ENCODE data around the gene RBFOX1.

RBFOX1 gene

DNA sequence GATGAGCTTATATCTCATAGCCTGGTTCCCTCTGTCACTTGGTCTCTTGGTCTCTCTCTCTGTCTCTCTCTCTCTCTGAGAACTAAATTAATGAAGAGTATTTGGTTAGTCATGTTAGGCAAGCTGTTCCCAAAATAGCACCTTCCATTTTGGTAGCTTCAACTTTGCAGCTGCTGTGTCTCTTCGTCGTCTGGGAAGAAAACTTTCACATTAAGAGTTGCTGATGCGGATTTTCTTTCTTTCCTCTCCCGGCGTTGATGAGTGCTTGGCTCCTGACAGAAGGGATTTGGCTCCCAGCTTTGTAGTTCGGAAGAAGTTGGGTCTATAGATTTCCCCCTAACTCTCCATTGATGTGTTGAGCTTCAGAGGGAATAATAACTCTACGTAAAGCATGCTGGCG is at the start of gene RBFOX1:
Gene RBFOX1 (plus strand): TSS at position 235 of the 400 bp plus-strand sequence.
- no peak for DNase-seq (ENCODE audit: low spot score)

DNA sequence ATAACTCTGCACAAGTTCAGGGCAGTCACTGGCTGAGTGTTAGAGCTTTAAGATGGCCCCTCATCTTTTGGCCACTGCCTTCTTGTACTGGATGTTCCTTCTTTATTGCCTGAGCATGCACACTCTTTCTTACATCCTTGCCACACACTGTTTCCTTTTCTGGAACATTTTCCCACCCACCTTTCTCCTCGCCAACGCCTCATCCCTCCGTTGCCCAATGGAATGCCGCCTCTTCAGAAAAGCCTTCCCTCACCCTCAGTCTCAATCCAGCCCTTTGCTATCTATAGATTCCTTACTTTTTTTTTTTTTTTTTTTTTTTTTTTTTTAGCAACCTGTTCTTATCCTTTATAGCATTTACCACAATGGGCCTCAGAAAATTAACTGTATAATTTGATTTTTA is 47.9 kb upstream of the RBFOX1 start:
- DNase-seq (ENCODE audit: low spot score): no peak

DNA sequence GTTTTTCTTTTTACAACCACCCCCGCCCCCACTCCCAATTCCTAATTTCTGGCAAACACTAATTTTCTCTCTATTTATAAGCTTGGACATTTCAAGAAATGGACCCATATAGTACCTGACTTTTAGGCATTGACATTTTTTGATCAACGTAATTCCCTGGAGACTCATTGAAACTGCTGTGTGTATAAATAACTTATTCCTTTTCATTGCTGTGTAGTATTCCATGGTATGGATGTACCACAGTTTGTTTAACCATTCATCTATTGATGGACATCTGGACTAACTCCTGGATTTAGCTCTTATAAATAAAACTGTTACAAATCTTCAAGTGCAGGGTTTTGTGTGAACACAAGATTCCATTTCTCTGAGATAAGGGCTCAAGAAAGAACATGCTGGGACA is 47.1 kb upstream of the RBFOX1 start:
- no peak for DNase-seq (ENCODE audit: low spot score)

DNA sequence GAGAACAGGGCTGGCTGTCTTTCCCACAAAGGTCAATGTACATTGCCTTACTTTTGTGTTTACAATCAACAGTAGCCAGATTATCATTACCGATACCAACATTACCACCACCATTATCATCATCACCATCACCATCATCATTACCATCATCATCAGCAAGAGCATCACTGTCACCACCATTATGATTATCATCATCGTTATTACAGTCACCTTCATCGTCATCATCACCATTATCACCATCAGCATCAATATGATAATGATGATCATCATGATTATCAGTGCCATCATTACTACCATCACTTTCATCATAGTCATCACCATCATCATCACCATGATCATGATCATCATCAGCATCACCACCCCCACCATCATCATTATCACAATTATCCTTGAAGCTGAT is 43.3 kb upstream of the RBFOX1 start:
- DNase-seq (ENCODE audit: low spot score): no peak

DNA sequence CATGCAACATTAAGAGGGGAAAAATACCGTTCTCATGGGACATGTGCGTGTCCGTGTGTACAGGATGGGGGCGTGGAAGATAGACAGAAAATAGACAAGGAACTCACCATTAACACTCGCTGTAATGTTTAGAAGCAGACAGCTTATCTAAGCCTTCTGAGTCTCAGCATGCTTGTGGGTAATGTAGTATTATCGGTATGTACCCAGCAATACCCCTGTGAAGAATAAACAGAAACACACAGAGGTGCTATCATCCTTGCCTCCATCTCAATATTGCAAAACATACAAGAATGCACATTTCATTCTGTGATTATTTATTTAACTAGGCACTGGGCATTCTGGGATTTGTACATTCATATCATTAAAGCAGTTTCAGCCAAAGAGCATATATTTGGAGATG is 42.0 kb upstream of the RBFOX1 start:
- DNase-seq (ENCODE audit: low spot score): no peak

DNA sequence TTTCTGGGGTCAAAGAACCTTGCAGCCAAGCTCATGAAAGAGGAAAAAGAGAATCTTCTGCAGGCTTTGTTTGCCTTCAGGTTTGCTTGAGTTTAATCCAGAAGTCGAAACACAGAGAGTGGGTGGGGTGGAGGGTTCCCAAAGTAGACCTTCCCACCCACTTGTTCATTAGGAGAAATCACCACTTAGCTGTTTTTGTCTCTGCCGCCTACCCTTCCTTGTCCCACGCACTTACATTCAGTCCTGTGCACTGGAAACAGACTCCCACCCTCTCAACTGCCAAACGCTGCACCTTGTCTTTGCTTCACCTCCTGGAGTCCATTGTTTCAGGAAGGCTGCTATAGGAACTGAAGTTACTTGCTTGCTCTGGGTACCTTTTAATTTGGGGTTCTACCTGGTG is 38.6 kb upstream of the RBFOX1 start:
- no peak for DNase-seq (ENCODE audit: low spot score)

DNA sequence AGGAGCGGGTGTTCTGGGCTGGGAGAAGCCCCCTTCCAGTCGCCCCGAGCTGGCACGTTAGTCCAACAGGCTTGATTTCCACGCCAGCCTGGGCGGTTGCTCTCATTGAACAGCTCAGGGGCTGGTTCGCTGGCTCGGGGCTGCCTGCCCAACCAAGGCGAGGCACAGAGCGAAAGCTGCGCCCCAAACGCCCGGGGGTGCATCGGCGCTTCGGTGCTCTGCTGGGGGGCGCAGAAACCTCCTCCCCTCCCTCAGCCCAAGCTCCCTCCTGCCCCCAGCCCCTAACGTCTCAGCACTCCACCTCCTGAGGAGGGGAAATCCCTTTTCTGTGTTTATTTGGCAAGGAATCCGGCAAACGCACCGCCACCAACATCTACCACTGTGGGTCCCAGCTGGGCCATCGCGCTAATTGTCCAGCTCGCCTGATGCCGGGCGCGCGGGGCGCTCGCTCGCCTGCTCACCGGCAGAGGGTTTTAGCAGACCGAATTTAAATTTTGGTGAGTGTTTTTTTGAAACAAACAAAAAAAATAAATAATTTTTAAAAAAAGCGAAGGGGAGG is 29.5 kb upstream of the RBFOX1 start:
- no peak for DNase-seq (ENCODE audit: low spot score)

DNA sequence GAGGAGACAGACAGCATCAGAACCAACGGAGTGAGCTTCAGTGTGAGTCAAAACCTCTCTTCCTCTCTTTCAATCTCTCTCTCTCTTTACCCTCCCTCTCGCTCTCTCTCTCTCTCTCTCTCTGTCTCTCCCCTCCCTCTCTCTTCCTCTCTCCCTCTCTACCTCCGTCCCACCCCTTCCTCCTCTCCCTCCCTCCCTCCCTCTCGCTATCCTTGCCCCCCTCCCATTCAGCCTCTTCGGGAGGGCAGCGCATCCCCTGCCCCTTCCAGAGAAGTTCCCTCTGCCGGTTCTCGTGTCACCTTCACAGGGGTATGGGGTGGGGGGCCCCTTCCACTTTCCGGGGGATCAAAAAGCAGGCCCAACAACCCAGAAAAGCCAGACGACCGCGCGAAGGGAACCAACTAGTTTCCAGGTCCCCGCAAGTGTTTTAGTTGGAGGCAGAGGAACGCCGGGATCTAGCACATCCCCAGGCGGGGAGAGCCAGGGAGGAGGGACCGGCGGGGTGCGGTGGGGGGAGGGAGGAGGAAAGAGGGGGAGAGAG is 28.9 kb upstream of the RBFOX1 start:
- no peak for DNase-seq (ENCODE audit: low spot score)

DNA sequence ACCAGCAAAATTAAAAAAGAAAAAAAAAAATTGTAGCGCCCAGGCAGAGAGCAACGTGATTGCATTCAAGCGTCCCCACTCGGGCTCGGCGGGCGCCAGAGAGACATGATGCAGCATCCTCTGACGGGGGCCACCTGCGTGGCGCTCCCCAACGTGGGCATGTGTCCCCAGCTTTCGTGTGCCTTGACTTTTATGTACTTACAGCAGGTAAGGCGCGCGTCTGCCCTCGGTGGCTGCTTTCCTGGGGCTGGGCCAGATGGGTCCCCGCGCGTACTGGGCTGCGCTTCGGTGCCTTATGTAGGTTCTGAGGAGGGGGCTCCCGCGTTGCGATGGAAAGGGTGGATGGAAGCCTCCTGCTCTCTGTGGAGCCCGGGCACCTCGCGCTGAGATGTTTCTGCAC is 28.4 kb upstream of the RBFOX1 start:
- DNase-seq (ENCODE audit: low spot score): no peak

DNA sequence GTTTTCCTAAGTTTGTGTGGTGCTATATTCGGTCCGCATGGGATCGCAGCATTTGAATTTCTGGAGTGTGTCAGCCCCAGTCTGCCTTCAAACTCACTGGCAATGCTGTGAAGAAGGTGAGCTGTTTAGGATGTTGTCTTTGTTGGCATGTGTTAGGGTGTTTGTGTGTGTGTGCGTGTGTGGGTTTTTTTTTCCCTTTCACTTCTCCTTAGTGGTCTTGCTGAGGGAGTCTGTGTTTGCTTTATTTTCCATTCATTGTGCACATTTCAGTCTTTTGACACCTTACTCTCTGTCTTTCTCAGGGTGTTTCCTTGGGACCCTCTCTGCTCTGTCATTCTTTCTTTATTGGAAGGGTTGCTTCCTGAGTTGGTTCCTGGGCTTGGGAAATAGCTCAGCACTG is 27.7 kb upstream of the RBFOX1 start:
- DNase-seq (ENCODE audit: low spot score): no peak

DNA sequence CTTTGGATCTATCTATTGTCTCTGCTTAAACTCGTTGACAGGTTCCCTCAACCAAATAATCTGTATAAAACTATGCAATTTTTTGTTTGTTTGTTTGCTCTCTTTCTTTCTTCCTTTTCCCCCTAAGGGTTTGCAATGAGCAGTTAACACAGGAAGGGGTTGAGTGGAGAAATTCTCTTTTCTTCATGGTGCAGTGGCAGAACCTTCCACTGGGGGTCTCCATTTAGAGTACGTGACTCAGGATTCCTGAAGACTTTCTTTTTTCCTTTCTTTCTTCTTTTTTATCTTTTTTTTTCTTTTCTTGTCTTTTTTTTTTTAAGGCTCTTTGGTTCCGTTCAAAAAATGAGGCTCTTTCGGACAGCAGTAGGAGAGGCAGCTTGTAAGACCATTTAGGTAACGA is 19.5 kb upstream of the RBFOX1 start:
- DNase-seq (ENCODE audit: low spot score): peak; percentile 33

DNA sequence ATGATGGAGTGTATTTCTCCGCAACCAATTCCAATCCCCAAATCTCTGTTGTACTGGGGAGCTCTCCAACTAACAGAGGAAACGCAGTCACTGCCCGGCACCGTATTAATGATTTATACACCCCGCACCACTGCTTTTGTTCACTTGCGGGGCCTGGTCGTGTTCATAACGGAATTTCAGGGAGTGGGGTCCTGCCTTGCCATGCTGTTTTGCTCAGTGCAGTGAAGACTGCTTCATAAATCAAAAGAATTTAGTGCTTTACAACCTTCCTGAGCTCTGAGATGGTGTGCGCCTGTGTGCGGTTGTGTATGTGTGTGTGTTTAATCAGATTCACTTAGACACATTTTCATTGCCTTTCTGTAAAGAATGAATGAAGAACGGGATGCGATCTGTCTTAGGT is 18.5 kb upstream of the RBFOX1 start:
- no peak for DNase-seq (ENCODE audit: low spot score)

DNA sequence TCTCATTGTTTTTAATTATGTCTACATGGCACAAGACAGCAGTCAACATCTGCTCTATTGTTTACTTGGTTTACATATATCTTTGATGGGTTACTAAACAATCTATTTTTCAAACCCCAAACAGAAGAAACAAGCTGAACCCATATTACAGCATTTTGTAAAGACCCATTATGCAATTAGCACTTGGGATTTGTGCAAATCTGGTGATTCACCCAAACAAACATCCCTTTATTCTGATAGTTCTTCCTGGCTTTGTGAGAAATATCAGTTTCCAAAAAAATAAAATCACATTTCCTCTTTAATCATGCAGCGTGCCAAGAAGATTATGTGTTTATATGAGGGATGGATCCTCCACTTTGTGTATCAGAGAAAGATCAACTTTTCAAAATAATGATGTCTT is 16.8 kb upstream of the RBFOX1 start:
- no peak for DNase-seq (ENCODE audit: low spot score)

DNA sequence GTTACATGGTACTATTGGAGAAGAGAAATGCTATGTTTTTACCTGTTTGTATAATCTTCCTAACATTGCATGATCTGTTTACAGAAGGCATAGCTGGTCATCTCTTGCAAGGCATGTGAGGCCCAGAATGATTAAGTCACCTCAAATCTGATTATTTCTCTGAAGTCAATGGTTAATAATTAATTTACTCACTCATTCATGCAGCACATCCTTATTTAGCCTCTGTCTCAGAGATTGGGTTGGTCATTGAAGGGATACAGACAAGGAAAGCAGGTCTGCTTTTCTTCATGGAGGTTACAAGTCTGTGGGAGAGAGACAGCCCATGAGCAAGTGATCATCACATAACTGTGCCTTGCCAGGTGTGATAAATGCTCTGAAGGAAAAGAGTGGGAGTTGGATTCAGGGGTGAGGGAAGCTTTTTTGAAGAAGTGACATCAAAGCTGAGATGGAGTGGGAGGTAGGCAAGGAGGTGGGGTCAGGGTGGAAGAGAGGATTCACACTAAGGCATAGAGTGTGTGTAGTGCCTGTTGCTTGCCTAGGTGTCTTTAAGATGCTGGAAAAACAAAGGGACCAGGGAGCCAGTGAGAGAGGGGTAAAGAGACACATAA is 16.3 kb upstream of the RBFOX1 start:
- no peak for DNase-seq (ENCODE audit: low spot score)

DNA sequence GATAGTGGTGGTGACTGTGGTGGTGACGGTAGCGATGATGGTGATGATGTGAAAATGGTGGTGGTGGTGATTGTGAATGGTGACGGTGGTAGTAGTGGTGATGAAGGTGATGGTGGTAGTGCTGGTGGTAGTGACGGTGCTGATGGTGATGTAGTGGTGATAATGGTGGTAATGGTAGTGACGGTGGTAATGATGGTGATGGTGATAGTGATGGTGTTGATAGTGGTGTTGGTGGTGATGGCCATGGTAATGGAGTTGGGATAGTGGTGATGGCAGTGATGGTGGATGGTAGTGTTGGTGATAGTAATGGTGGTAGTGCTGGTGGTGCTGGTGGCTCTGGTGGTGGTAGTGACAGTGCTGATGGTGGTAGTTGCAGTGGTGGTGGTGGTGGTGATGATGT is 14.7 kb upstream of the RBFOX1 start:
- no peak for DNase-seq (ENCODE audit: low spot score)

DNA sequence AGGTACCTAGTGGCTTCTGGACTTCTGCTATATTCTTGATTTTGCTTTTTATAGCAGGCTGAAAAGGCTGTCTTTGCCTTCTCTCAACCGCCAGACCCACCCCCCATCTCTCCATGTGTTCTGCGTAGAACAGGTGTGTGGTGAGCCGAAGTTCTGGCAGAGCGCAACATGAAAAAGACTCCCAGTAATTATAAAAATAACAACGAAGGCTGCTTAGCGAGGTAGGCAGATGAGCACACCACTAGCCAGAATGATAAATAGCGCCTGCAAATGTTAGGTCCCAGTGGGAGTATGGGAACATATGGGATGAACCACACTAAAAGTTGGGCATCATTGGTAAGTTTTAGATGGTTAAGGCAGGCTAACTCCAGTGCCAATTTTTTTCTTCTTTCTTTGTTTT is 14.0 kb upstream of the RBFOX1 start:
- DNase-seq (ENCODE audit: low spot score): no peak

DNA sequence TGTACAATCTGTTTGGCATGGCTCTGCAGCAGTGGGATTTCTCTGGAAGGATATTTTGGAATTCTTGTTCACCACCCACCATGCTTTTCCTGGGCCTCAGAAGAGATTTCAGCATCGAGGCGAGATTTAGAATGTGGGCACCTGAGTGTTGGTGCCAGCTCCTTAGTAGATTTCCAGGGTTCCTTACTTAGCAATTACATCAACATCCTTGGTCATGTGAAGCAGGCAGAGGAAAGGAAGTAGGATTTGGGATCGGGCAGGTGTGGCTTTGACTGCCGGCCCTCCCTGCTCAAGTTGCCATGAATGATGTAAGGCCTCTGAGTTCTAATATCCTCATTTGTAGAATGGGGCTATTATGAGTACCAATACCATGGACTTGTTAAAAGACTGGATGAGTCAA is 13.1 kb upstream of the RBFOX1 start:
- DNase-seq (ENCODE audit: low spot score): no peak

DNA sequence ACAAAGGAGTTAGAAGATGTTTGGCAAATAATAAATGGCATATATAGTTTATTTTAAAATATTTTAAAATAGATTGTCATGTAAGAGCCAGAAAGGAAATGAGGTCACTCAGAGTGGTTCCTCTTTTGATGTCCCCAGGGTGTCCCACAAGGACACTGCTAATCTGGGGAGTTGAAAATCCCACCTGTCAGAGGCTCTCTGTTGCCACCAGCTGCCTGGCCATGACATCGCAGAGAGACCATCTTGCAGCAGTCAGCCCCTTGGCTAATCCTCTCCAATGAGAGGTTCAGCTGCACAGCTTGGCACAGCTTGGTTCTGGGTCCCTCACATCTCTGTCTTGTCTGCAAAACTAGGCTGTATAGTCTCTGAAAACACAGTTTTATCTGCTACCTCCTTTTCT is 11.0 kb upstream of the RBFOX1 start:
- peak; percentile 31 for DNase-seq (ENCODE audit: low spot score)

DNA sequence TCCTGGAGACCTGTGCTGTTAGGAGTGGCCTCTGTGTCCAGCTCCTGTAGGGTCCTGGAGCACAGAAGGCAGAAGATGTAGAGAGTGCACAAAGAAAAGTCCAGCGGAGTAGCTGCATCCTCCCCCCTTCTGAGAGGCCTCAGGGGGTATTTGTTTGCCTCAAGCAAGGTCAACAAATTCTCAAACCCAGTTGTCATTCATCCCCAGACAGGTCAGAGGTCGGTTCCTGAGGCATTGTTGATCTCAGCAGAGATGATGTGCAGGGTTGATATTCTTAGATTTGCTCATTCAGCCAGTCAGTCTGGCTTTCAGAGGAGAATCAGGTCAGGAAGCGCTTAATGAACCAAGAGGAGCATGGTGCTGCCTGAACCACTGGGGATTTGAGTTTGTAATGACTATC is 8.3 kb upstream of the RBFOX1 start:
- no peak for DNase-seq (ENCODE audit: low spot score)

DNA sequence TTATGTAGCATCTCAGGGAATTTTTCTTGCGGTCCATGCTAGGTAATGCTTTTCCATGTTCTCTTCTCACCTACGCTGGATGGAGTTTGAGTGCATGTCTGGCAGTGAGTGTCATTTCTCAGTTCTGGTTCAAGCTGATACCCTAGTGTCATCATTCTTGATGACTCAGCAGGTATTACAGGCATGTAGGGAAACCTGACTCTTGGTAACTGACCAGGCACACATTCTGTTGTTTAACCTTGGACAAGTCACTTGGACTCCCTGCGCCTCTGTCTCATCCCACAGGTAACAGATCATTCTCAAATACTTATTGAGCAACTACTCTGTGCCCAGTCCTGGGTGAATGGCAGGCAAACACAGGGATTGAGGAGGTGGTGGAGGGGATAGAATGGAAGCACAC is 6.8 kb upstream of the RBFOX1 start:
- no peak for DNase-seq (ENCODE audit: low spot score)

DNA sequence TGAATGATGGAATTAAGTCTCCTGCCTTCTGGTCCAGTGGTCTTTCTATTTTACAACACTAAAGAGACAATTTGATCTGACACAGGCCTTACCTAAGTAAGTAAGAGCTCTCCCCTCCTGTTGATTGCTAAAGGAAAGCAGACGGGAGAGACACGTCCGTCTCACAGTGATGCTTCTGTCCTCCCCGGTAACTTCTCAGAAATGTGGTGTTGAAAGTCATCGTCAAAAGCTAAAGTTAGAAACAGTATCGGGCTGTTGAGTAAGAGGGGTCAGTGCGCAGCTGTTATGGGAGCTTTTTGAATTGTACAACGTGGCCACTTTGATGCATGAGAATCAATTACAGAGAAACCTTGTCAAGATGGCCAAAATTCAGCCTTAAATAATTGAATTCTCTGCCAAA is 1.9 kb upstream of the RBFOX1 start:
- no peak for DNase-seq (ENCODE audit: low spot score)

DNA sequence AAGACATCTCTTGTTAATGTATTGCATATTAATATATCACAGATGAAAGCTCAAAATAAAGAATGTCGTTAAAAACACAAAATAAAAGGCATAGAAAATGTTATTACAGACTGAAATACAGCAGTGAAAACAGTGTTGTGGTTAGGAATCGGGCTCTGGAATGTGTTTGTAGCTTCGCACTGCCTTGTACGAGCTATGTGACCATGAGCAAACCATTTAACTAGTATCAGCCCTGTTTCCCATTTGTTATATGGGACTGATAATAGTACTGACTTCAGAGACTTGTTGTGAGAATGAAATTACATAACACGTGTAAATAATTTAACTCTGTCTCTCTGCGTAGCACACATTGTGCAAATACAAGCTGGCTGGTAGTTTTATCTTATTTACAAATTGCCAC is 648 bp upstream of the RBFOX1 start:
- DNase-seq (ENCODE audit: low spot score): no peak

DNA sequence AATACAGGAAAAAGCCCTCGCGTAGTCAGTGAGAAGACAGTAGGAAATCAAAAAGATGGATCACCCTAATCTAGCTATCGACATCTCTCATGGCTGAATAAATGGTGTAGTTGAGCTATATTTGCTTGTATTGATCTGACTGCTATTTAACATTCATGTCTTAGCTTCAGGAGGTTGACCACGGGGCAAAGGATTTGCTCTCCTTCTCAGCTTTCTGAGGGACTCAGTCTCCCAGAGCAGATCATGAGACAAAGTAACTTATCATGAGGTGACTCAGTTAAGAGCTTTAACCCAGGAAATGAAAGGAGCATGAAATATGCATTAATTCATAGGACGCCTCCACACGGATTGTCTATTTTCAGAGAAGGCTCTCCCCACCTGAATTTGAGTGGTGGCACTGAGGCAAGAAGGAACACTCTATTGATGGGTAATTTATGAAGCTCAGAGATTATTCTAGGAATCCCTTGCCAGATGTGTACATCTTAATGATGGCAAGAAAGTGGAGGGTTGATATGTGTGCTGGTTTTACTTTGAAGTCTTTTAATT is 608 bp downstream of the RBFOX1 start:
- DNase-seq (ENCODE audit: low spot score): no peak

All from NAMALWA (cell line).